Activated naive CD4-positive, alpha-beta T cell treated with anti-CD3 and anti-CD28 coated beads, Interleukin-2, amount 10 ng/mL, durations not matched to agents 7 days and 5 days (primary cell): Measurements from ENCODE around the gene P2RY4.
A peak's percentile ranks its signal among the peaks of the same experiment; 100 is the strongest.
"Not testable (repeated sequence)": the region's sequence is repeated elsewhere in the genome, so short reads cannot be mapped to it uniquely, and the experiment has no call there.

Experiments used
- CTCF ChIA-PET: fragments of 350-600 bp; sonication (Branson Sonifier 250); formaldehyde crosslinking; loops from one replicate; lab custom pipeline; 2021; ENCODE audit warnings: antibody characterized with exemption; lab: Charles Lee
- DNase-seq: peaks from one replicate; pipeline ENCODE4 v3.0.0-alpha.2; 2020
- H3K27ac Mint-ChIP-seq: one replicate; pipeline ENCODE4 v1.8.0; 2021; ENCODE audit warnings: mild to moderate bottlenecking, moderate library complexity, mixed read lengths
- H3K27me3 Mint-ChIP-seq: one replicate; pipeline ENCODE4 v1.8.0; 2021; ENCODE audit warnings: mild to moderate bottlenecking, mixed read lengths
- H3K36me3 Mint-ChIP-seq: one replicate; pipeline ENCODE4 v1.8.0; 2021; ENCODE audit warnings: mixed read lengths
- H3K4me1 Mint-ChIP-seq: one replicate; pipeline ENCODE4 v1.8.0; 2021; ENCODE audit warnings: mixed read lengths
- H3K4me3 Mint-ChIP-seq: one replicate; pipeline ENCODE4 v1.8.0; 2021; ENCODE audit warnings: mild to moderate bottlenecking, moderate library complexity, mixed read lengths
- H3K9me3 Mint-ChIP-seq: one replicate; pipeline ENCODE4 v1.8.0; 2021; ENCODE audit warnings: mixed read lengths

P2RY4 gene

DNA sequence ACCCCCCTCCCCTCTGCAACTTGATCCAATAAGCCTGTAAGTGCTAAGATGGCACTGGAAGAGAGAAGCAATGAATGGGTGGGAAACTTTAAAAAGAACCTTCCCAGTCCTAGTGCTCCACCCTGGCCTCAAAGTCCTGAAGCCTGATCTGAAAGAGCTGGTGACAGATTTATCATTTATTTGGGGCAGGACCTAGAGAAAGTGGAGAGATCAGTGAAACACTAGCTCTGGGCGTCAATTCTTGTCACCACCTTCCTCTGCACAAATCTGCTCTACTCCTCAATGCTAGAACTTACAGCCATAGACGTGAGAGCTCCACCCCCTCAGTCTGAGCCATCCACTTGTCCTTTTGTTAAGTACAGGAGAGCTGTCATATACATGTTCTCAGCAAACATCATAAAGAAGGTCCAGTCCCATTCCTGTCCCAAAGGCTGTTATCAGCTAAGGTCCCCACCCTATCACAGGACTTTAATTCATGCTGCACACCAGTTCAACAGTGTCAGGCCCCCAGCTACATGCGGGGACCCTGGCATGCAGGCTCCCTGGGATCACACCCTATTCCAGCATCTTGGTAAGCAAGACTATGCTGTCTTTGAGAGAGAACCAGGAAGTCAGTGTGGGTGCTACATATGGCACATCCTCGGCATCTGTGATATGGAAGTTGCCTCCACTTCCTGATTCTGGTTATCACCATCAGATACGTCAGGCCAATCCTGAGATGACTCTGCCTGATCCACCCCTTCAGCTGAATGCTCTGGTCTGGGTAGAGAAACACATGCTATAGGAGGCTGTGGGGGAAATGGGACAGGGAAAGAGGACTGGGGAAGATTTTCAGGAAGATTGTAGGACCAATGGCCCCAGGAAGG lies 2.3 kb downstream of the P2RY4 start:
- Mint-ChIP-seq H3K36me3 (no peaks in the 10 kb centered on the region), H3K4me3 (no peak overlapping the region)
- CTCF ChIA-PET = no interaction called here

DNA sequence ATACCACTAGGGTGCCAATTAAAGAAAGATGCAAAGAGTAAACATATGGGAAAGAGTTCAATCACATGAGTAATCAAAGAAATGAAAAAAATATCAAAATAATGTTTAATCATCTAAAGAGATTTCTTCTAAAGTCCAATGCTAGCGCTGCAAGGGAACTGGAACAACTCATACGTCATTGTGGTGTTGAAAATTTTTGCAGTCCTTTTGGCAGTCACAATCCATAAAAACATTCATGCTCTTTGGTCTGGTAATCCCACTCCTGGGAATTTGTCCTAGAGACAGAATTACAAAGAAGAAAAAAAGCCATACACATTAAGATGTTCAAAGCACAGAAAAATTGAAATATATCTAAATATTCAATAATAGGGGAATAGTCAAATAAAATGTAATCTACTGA lies 4.6 kb downstream of the P2RY4 start:
- Mint-ChIP-seq H3K4me3 (no peak overlapping the region), H3K27ac (no peak overlapping the region), H3K36me3 (no peaks in the 10 kb centered on the region), H3K4me1 (no peaks in the 10 kb centered on the region), H3K27me3 (no peaks in the 10 kb centered on the region), H3K9me3 (no peaks in the 10 kb centered on the region)
- no peak for DNase-seq
- CTCF ChIA-PET = no interaction called here

More for the DNA sequence above, 2.3 kb downstream of the P2RY4 start:
- no peaks in the 10 kb centered on the region for H3K9me3 Mint-ChIP-seq
- no peaks in the 10 kb centered on the region for H3K4me1 Mint-ChIP-seq
- no peak for DNase-seq
- peaks cover 3% of the 10 kb centered on the region for H3K27me3 Mint-ChIP-seq
- no peak overlapping the region for H3K27ac Mint-ChIP-seq

DNA sequence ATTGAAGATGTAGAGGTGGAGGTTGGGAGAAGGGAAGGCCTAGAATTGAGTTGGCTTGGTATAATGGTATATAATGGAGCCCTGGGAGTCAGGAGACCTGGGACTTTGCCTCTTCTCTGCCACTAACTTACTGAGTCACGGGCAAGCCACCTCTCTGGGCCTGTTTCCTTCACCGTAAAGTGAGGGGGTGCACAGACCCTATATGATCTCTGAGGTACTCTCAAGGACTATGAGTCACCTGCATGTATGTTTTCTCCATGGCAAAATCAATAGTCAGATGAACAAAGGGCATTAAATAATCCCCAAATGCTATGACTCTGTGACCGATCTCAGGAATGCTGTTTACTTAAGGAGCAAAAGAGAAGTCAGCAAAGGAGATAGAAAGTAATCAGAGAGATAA lies 5.1 kb downstream of the P2RY4 start:
- CTCF ChIA-PET = no interaction called here
- Mint-ChIP-seq H3K27me3 (no peaks in the 10 kb centered on the region), H3K4me1 (no peaks in the 10 kb centered on the region), H3K36me3 (no peaks in the 10 kb centered on the region), H3K9me3 (no peaks in the 10 kb centered on the region), H3K4me3 (no peak overlapping the region), H3K27ac (no peak overlapping the region)
- no peak for DNase-seq

DNA sequence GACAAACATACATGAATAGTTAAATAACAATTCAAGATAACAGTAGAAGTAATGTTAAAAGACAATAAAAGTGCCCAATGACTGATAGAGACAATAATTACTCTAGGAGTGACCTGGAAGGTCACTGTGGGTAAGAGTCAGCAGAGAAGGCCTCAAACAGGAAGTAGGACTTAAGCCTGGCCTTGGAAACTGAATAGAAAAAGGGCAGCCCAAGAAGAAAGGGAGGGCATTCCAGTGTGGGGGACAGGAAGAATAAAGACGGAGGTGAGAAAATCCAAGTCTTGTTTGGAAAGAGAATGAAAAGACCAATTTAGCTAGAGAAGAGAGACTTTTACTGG lies 6.0 kb downstream of the P2RY4 start:
- no peaks in the 10 kb centered on the region for H3K9me3 Mint-ChIP-seq
- H3K4me1 Mint-ChIP-seq = no peaks in the 10 kb centered on the region
- CTCF ChIA-PET = no interaction called here
- no peak for DNase-seq
- no peaks in the 10 kb centered on the region for H3K27me3 Mint-ChIP-seq
- no peaks in the 10 kb centered on the region for H3K36me3 Mint-ChIP-seq
- H3K27ac Mint-ChIP-seq = no peak overlapping the region
- no peak overlapping the region for H3K4me3 Mint-ChIP-seq

DNA sequence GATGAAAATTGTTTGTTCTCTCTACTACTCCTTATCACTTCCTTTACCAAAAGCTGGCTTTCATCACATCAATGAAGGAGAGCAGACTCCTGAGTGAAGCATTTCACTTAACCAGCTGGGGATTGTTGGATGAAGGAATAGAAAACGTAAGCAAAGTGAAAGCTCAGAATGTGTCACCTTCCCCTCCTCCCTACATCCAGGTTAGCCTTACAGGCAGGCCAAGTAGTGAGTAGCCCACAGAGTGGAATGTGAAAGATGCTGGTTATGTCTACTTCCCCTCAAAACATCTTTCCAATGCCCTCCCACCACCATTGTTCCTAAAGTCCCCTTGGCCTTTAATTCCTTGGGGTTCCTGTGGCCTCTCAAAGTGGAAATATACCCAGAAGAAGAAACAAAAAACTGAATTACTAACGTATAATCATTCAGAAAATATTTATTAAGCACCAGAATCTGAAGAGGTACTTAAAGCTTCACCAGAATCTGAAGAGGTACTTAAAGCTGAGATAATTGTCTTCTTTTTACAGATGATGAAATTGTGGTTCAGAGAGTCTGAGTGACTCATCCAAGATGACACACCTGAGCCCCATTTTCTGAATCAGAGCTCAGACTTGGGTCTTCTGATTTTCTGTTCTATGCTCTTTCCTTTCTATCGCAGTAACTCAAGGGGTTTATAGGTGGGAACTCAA lies 6.5 kb downstream of the P2RY4 start:
- Mint-ChIP-seq H3K27ac (no peak overlapping the region), H3K4me1 (no peaks in the 10 kb centered on the region), H3K36me3 (no peaks in the 10 kb centered on the region), H3K27me3 (no peaks in the 10 kb centered on the region), H3K9me3 (no peaks in the 10 kb centered on the region), H3K4me3 (no peak overlapping the region)
- CTCF ChIA-PET = no interaction called here
- DNase-seq = no peak

DNA sequence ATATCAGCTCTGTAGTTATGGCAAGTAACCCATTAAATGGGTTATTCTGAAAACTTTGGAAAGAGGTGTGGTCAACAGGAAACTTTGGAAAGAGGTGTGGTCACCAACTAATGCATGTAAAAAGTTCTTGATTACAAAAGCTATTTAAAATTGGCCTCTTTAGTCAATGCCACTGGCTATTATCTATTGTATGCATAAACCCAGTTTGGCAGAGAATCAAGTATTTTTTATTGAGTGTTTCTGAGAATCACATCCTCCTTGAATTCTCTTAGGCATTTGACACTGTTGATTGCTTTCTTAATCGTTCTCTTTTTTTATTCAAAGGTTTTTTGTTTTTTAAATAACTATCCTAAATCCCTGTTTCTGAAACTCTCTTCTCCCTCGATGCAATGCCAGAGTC lies 7.5 kb downstream of the P2RY4 start:
- H3K27me3 Mint-ChIP-seq = no peaks in the 10 kb centered on the region
- no peaks in the 10 kb centered on the region for H3K9me3 Mint-ChIP-seq
- H3K4me3 Mint-ChIP-seq = no peak overlapping the region
- no peaks in the 10 kb centered on the region for H3K36me3 Mint-ChIP-seq
- H3K27ac Mint-ChIP-seq = no peak overlapping the region
- no peak for DNase-seq
- H3K4me1 Mint-ChIP-seq = no peaks in the 10 kb centered on the region
- CTCF ChIA-PET = no interaction called here

DNA sequence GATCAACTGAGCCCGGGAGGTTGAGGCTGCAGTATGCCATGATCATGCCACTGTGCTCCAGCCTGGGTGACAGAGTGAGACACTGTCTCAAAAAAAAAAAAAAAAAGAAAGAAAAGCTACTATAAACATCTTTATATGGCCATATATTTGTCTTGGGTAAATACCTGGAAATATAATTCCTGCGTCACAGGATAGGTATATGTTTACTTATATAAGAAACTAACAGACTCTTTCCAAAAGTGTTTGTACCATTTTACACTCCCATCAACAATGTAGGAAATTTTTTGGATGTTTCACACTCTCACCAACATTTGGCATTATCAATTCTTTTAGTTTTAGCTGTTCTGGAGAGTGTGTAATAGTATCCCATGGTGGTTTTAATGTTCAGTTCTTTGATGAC lies 12.8 kb downstream of the P2RY4 start:
- Mint-ChIP-seq H3K9me3 (no peaks in the 10 kb centered on the region), H3K4me3 (no peak overlapping the region), H3K27ac (no peak overlapping the region), H3K4me1 (no peaks in the 10 kb centered on the region), H3K27me3 (no peaks in the 10 kb centered on the region), H3K36me3 (no peaks in the 10 kb centered on the region)
- CTCF ChIA-PET = no interaction called here
- DNase-seq = no peak

DNA sequence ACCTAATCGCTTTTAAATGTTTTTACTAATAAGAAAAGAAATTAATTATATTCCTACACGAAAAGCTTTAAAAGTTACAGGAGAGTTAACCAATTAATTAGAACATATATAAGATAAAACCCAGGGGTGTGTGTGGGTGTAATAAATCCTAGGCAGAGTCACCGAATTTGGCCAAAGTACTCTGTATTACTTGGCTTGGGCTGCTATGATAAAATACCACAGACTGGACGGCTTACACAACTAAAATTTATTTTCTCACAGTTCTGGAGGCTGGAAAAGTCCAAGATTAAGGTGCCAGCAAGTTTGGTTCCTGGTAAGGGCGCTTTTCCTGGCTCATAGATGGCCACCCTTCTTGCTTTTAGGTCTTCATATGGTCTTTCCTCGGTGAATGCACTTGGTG lies 15.1 kb downstream of the P2RY4 start:
- Mint-ChIP-seq H3K4me1 (no peaks in the 10 kb centered on the region), H3K27ac (no peak overlapping the region), H3K36me3 (no peaks in the 10 kb centered on the region), H3K9me3 (no peaks in the 10 kb centered on the region), H3K27me3 (no peaks in the 10 kb centered on the region), H3K4me3 (no peak overlapping the region)
- CTCF ChIA-PET = no interaction called here
- no peak for DNase-seq

DNA sequence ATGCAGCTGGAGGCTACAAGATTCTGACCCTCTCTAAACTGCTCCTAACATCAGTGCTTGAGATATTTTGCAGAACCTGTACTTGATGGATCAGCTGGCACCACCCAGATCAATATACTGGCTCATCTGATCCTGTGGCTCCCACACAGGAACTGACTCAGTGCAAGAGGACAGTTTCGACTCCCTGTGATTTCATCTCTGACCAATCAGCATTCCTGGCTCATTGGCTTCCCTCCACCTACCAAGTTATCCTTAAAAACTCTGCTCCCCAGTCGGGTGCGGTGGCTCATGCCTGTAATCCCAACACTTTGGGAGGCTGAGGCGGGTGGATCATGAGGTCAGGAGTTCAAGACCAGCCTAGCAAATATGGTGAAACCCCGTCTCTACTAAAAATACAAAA lies 16.4 kb downstream of the P2RY4 start:
- H3K27me3 Mint-ChIP-seq, H3K36me3 Mint-ChIP-seq, CTCF ChIA-PET: not testable (repeated sequence)

DNA sequence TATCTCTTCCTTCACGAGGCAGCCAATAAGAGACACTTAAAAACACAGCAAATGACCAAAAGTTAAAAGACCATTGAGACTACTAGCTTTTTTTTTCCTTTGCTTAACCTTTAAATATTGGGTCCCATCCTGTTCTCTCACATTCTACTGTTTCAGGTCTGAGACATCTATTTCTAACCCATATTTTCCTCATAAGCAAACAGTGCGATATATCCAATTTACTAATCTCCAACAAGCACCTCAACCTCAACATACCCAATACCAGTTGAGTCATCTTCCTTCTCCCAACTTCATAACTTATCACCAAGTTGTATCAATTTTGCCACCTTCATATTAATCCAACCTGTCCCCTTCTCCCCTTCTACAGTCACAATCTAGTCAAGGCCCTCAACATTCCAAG lies 18.5 kb downstream of the P2RY4 start:
- Mint-ChIP-seq H3K4me3 (no peak overlapping the region), H3K9me3 (no peaks in the 10 kb centered on the region), H3K27me3 (no peaks in the 10 kb centered on the region), H3K27ac (peak overlapping the region; percentile 5), H3K36me3 (no peaks in the 10 kb centered on the region), H3K4me1 (no peaks in the 10 kb centered on the region)
- DNase-seq = no peak
- CTCF ChIA-PET = no interaction called here

More for the DNA sequence above, 16.4 kb downstream of the P2RY4 start:
- not testable (repeated sequence) for DNase-seq, H3K9me3 Mint-ChIP-seq, H3K4me3 Mint-ChIP-seq, H3K4me1 Mint-ChIP-seq, H3K27ac Mint-ChIP-seq

DNA sequence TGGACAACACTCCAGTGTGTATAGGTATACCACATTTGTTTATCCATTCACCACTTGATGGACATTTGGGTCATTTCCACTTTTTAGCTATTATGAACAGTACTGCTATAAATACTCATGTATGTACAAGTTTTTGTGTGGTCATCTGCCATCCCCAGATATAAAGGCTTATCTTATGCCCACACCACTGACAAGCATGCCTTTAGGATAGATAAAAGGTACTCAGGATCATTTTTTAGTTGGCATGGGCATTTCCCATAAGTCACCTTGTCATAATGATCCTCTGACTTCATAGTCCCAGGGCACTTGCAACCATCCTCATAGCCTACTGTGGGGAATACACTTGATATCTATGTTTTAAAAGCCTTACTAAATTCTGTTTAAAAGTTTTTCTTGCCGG lies 19.3 kb downstream of the P2RY4 start:
- no peaks in the 10 kb centered on the region for H3K4me1 Mint-ChIP-seq
- DNase-seq = no peak
- CTCF ChIA-PET = no interaction called here
- no peak overlapping the region for H3K4me3 Mint-ChIP-seq
- H3K27me3 Mint-ChIP-seq = no peaks in the 10 kb centered on the region
- H3K36me3 Mint-ChIP-seq = no peaks in the 10 kb centered on the region
- H3K9me3 Mint-ChIP-seq = no peaks in the 10 kb centered on the region
- no peak overlapping the region for H3K27ac Mint-ChIP-seq

DNA sequence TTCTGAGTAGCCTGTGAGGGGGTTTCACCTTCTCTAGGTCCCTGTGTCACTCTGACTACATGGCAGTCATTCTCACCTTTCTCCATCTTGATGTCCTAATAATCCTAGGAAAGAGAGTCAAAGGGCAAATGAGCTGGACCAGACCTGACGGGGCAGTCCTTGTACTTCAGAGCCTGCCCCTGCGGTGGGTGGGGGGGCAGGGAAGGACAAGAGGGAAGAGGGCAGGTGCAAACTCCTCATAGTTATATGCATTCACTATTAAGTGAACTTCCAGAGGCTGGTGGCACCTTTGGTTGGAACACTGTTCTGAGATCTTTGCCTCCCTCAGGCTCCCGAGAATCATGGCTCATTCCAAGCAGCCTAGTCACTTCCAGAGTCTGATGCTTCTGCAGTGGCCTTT lies 25.6 kb downstream of the P2RY4 start, which contains the start of gene AWAT1:
TSS of gene AWAT1 (plus strand) at position 301 of the 400 bp plus-strand sequence. CDS start at position 342, 41 bp downstream.
- Mint-ChIP-seq H3K4me1 (no peaks in the 10 kb centered on the region), H3K9me3 (no peaks in the 10 kb centered on the region), H3K36me3 (no peaks in the 10 kb centered on the region), H3K27ac (no peak within 1 kb of the TSS), H3K4me3 (no peak within 1 kb of the TSS), H3K27me3 (no peaks in the 10 kb centered on the region)
- CTCF ChIA-PET = no interaction called here
- DNase-seq = no peak

DNA sequence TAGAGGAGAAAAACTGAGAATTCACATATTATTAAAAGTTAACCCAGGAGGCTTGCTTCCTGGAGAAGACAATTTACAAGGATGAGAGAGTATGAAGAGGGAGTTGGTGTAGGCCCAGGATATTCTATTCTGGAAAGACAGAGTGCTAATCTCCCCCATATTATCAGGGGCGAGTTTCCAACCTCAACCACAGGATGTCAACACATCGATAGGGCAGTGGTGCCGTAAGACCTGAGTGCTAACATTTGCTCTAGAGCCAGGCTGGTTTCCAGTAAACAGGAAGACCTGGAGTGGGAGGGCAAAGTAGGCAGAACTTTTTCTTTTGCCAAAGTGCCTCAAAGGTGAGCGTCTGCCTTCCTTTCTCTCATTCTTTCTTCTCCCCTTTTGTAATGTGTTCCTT lies 28.3 kb downstream of the P2RY4 start:
- Mint-ChIP-seq H3K36me3 (no peaks in the 10 kb centered on the region), H3K27me3 (no peaks in the 10 kb centered on the region), H3K9me3 (no peaks in the 10 kb centered on the region), H3K4me3 (no peak overlapping the region), H3K4me1 (no peaks in the 10 kb centered on the region), H3K27ac (no peak overlapping the region)
- CTCF ChIA-PET = no interaction called here
- no peak for DNase-seq

DNA sequence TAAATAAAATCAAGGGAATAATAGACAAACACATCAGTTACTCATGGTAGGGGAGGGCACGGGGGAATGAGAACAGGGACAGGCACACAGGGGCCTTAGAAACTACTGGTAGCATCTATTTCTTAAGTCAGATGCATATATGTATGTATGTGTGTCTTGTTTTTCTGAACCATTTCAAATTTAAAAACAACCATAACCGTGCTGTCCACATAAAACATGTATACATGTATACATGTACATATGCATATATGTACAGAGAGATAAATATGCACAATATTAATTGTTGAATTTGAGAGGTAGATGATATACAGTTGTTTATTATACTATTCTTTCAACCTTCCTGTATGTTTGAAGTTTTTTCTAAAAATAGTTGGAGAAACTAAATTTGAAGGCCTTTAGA lies 33.3 kb downstream of the P2RY4 start:
- CTCF ChIA-PET = no interaction called here
- Mint-ChIP-seq H3K4me1 (no peaks in the 10 kb centered on the region), H3K27me3 (peaks cover 3% of the 10 kb centered on the region), H3K9me3 (no peaks in the 10 kb centered on the region), H3K4me3 (no peak overlapping the region), H3K27ac (no peak overlapping the region), H3K36me3 (no peaks in the 10 kb centered on the region)
- no peak for DNase-seq

DNA sequence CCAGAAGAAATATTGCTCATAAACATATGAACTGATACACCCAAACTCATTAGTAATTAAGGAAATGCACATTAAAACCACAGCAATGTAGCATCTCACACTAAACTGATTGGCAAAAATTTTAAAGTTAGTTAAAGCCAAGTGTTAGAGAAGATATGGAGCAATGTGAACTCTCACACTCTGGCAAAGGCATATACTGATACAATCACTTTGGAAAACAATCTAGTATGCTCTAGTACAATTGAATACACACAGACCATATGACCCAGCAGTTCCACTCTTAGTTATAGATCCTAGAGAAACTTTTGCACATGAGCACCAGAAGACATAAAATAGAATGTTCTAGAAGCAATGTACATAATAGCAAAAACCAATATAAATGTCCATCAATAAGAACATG lies 34.0 kb downstream of the P2RY4 start:
- Mint-ChIP-seq H3K4me1 (no peaks in the 10 kb centered on the region), H3K4me3 (no peak overlapping the region), H3K36me3 (no peaks in the 10 kb centered on the region), H3K27me3 (peaks cover 3% of the 10 kb centered on the region), H3K9me3 (no peaks in the 10 kb centered on the region), H3K27ac (no peak overlapping the region)
- no peak for DNase-seq
- CTCF ChIA-PET = no interaction called here
